ENCODE data around the gene MYO9A. TPM values are rescaled to one million over a fixed set of nuclear protein-coding genes. Genes with fewer than 3 reads are reported as not detected.

MYO9A gene
- total RNA-seq, 1 experiment from 2014 or later = 13.6 TPM

DNA sequence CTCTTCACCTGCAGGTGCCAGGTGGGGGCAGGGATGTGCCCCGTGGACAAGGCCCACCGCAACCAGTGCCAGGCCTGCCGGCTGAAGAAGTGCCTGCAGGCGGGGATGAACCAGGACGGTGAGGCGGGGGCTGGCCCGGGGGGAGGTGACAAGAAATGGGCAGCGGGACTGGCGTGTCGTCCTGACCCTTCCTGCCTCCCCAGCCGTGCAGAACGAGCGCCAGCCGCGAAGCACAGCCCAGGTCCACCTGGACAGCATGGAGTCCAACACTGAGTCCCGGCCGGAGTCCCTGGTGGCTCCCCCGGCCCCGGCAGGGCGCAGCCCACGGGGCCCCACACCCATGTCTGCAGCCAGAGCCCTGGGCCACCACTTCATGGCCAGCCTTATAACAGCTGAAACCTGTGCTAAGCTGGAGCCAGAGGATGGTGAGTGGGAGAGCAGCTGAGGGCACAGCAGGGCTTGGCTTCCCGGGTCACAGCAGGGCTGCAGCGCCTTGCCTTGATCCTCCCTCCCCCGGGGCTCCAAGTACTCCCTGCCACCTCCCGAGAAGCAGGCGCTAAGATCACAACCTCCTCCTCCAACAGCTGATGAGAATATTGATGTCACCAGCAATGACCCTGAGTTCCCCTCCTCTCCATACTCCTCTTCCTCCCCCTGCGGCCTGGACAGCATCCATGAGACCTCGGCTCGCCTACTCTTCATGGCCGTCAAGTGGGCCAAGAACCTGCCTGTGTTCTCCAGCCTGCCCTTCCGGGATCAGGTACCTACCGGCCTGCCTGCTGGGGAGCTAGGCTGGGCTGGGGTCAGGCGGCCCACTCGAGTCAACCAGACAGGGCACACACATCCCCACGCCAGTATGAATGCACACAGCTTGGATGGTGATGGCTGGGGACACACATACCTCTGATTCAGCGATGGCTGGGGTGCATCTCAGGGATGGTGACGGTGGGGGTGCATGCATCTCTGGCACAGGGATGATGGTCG, 305.9 kb downstream of the MYO9A start:
- in situ Hi-C loops (cut with HindIII; ENCODE audit: low pct_unique_long_range_greater_than_20kb, low sequenced_read_pairs) = no loop called here
- DNase-seq (ENCODE audit: low read depth, low spot score) = no peak

DNA sequence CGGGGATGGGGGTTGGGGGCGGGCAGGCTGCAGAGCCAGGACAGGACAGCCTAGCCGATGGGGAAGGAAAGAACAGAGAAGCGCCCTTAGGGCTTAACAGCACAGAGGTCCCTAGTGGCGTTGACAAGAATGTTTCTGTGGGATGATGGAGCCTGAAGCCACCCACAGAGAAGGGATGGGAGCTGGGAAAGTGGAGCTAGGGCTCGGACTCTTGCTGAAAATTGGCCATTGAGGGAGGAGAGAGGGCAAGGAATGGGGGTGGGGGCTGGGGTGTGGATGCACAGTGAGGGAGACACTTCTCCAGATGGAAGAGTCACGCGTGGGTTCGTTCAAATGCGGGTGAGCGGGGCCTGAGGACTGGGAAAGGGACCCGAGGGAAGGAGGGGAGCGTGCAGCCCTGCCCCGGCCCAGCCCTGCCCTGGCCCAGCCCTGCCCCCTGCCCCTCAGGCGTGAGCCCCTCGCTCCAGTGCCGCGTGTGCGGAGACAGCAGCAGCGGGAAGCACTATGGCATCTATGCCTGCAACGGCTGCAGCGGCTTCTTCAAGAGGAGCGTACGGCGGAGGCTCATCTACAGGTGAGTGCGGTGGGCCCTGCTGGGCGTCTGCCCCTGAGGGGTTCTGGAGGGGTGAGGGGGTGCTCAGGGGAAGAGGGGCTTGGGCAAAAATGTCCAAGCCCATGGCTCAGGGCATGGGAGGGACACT, 306.8 kb downstream of the MYO9A start:
- no peak for DNase-seq (ENCODE audit: low read depth, low spot score)
- in situ Hi-C loops (cut with HindIII; ENCODE audit: low pct_unique_long_range_greater_than_20kb, low sequenced_read_pairs) = no loop called here

DNA sequence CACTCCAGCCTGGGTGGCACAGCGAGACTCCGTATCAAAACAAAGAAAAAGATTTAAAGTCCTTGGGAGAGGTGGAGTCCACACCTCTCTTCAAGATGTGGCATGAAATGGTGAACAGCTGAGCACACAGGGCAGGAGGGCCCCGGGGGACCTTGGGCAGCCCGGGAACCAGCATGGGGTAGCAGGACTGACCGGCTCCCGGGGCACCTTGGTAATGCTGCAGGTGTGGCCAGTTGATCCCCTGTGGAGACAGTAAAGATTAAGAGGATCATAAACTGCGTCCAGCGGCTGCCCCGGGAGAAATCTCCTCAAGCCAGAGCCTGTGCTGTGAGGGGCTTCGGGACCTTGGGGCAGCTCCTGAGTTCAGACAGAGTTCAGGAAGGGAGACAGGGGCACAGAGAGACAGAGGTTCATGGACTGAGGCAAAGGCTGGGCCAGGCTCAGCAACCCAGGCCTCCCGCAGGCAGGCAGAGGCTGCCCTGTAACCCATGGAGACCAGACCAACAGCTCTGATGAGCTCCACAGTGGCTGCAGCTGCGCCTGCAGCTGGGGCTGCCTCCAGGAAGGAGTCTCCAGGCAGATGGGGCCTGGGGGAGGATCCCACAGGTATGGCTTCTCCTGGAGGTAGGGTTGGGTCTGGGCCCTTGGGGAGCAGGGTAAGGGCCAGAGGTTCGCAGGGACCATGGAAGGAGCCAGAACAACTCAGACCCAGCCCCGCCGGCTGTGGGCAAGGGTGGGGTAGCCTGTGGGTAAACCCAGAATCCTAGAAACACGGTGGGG, 307.5 kb downstream of the MYO9A start, which contains the start of gene NR2E3:
NR2E3 (plus strand) TSS at position 299 of the 780 bp plus-strand sequence; CDS start at position 489, 190 bp downstream.
- DNase-seq (ENCODE audit: low read depth, low spot score) = no peak
- in situ Hi-C loops (cut with HindIII; ENCODE audit: low pct_unique_long_range_greater_than_20kb, low sequenced_read_pairs) = no loop called here

DNA sequence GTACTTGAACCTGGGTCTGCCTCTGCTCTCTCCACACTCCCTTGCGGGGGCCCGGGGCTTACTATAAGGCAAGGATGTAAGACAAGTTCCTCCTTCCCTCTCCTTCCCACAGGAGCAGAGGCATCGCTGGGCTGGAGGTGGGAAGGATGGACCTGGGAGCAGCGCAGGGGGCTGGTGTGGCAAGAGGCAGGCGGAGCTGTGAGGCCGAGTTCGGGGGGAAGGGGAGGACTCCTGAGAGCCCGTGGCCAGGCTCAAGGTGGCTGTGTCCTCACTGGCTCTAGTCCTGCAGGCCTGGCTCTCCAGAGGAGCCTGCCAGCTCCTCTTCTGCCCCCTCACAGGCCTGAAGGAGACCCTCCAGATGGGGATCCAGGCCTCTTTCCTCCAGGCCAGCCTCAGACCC, 308.6 kb downstream of the MYO9A start:
- no peak for DNase-seq (ENCODE audit: low read depth, low spot score)
- in situ Hi-C loops (cut with HindIII; ENCODE audit: low pct_unique_long_range_greater_than_20kb, low sequenced_read_pairs) = no loop called here

DNA sequence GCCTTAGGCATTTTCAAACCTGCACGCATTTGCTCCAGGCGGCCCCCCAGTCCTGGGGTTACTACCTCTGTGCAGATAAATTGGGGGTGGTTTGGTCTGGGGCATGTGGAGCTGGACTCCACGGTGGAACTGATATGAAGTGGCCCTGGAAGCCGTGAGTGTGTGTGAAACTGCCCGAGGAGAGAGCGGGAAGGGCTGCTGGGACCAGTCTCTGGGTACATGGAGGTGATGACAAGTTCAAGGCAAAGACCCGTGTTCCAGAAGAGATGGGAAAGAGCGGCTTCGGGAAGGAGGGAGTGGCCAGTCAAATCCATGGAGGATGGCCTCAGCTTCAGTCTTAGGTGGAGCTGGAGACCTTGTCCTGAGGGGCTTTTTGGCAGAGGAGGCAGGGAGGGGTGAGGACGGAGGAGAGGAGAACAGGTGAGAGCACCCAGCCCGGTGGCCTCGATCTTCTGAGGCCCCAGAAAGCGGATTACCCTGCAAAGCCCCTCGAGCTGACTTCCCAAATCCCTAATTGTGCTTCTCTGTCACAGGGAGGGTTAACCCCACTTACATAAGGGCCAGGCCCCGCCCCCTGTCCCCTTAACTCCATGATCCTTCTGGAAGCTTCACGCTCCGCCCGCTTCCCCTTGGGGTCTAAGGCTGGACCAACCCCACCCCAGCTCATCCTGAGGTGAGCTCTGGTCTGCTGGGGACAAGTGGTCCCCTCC, 309.5 kb downstream of the MYO9A start:
- in situ Hi-C loops (cut with HindIII; ENCODE audit: low pct_unique_long_range_greater_than_20kb, low sequenced_read_pairs) = no loop called here
- no peak for DNase-seq (ENCODE audit: low read depth, low spot score)

DNA sequence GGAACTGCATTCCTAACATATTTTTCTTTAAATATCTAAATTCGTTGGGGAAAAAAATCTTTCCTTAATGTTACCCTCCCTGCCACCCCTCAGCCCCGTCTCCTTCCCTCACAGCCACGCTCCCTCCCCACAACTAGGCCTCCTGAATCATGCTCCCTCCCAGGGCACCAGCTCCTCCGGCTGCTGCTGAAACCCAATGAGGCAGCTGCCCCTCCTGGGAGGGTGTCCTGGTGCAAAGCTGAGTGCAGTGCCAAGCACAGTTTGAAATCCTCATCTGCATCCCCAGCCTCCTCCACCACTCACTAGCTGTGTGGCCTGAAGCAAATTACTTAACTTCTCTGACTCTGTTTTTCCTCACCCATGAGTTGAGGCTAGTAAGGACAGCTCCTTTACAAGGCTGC, 310.3 kb downstream of the MYO9A start:
- in situ Hi-C loops (cut with HindIII; ENCODE audit: low pct_unique_long_range_greater_than_20kb, low sequenced_read_pairs) = no loop called here
- no peak for DNase-seq (ENCODE audit: low read depth, low spot score)

DNA sequence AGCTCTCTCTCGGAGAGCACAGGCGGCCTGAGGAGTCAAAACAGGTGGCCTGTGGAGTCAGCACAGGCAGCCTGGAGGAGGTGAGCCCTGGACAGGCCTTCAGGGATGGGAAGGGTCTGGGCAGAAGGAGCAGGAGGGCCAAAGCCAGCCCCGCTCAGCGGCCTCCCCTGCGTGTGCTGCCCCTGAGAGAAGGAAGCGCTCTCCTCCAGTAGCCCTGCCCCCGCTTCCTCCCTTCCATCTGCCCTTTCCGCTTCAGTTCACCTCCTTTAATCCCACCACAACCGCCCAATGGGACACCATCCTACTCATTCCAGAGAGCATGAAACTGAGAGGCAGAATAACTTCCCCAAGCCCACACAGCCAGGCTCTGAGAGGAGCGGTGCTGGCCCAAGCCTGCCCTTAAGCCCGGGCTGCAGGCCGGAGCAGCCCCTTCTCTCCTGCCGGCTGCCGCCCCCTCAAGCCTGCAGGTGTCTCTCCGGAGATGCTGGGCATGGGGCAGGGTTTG, 310.8 kb downstream of the MYO9A start:
- no peak for DNase-seq (ENCODE audit: low read depth, low spot score)
- in situ Hi-C loops (cut with HindIII; ENCODE audit: low pct_unique_long_range_greater_than_20kb, low sequenced_read_pairs) = no loop called here

DNA sequence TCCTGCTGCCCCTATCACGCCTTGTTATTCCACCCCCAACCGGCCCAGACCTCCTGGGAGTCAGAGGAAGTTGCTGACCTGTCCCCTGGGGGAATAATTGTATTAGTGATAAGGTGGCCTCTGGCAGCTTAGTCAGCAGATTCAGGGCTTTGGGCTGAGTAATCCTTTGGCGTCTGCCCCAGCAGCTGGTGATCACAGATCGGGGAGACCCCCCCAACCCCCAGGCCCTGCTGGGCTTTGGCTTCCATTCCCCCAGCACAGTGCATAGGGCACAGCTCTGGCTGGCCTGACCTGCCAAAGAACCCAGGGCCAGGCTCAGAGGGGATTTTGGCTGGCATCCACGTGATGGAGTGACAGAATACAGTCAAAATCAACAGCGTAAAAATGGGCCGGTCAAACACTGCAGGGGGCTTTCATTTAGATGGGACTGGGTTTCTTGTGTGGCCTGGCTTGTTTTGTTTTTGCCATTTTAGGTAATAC, 311.5 kb downstream of the MYO9A start:
- in situ Hi-C loops (cut with HindIII; ENCODE audit: low pct_unique_long_range_greater_than_20kb, low sequenced_read_pairs) = no loop called here
- peak; percentile 8 for DNase-seq (ENCODE audit: low read depth, low spot score)

DNA sequence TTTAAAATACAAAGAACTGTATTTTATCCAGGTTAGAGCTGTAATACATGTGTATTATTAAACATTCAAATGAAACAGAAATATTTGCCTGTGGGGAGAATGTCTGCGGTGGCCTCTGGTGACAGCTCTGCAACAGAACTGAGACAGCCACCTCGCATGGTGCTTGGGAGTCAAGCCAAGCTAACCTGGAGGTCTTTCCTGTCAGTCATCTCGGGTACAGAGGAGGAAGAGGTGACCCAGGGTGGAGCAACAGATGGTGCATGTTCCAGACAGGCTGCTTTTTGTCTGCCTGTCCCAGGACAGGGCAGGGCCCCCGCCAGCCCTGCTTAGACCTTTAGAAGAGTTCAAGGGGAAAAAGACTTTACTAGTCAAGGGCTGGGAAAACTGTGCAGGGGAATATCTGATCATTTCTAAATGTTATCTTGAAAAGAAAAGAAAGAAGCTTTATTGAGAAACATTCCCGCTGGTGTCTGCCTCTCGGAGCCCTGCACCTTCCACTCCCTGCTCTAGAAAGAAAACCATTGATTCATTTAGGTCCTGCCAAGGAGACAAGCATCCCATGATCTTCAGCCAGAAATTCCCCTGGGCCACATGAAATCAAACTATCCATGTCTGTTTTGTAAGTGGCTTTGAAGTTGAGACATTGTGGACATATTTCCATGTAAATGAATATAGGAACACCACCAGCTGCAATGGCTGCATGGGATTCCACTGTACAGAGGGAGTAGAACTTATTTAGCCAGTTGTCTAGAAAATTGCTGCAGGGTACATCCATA, 313.1 kb downstream of the MYO9A start:
- in situ Hi-C loops (cut with HindIII; ENCODE audit: low pct_unique_long_range_greater_than_20kb, low sequenced_read_pairs) = no loop called here
- peak; percentile 97 for DNase-seq (ENCODE audit: low read depth, low spot score)

DNA sequence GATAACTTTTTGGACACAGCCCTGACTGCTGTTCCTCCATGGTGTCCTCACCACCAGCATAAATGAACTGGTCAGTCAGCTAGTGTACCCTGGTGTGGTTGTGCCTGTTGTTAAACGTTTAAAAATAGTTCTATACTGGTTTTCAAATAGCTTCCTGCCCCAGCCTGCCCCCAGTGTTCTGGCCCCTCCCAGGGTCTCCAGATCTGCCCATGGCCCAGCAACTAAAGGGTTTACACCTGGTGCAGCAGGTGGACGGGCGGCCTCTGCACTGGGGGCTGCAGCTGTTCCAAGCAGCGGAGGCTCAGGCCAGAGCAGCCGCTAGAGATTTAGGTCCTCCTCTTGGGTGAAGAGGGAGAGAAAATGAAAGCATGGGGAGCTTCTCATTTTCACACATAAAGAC, 313.7 kb downstream of the MYO9A start:
- in situ Hi-C loops (cut with HindIII; ENCODE audit: low pct_unique_long_range_greater_than_20kb, low sequenced_read_pairs) = no loop called here
- no peak for DNase-seq (ENCODE audit: low read depth, low spot score)

DNA sequence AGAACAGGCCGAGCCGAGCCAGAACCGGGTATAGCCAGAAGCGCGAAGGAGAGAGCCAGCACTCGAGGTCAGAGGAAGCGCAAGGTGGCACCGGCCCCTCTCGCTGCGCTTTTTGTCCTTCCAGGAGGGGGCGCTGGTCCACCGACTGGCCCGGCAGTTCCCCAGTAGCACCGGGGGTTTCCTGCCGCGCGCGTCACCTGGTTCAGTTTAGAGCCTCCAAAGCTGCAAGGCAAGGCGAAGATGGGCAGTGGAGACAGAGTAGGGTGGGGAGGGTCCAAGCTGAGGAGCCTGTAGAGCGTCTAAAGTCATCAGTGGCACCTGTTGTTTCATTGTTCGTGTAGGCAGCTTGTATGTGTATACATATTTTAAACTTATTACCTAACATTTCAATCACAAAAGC, 315.2 kb downstream of the MYO9A start:
- in situ Hi-C loops (cut with HindIII; ENCODE audit: low pct_unique_long_range_greater_than_20kb, low sequenced_read_pairs) = no loop called here
- DNase-seq (ENCODE audit: low read depth, low spot score) = no peak

DNA sequence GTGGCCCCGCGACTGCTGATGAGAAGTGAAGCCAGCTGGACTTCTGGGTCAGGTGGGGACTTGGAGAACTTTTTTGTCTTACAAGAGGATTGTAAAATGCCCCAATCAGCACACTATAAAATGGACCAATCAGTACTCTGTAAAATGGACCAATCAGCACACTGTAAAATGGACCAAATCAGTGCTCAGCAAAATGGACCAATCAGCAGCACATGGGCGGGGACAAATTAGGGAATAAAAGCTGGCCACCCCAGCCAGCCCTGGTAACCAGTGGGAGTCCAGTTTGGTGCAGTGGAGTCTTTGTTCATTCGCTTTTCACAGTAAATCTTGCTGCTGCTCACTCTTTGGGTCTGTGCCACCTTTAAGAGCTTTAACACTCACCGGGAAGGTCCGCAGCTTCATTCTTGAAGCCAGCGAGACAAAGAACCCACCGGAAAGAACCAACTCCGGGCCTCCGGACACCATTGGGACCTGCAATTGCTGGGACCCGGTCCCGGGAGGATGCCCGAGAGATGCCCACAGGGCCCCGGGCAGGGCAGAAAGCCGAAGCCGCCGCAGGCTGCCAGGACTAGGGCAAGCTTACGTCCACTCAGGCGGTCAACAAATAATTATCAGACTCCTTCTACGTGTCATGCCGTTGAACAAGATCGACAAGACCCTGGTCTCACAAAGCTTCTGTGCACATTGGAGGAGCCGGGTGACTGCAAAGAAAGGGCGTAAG, 315.9 kb downstream of the MYO9A start:
- no peak for DNase-seq (ENCODE audit: low read depth, low spot score)
- in situ Hi-C loops (cut with HindIII; ENCODE audit: low pct_unique_long_range_greater_than_20kb, low sequenced_read_pairs) = no loop called here

DNA sequence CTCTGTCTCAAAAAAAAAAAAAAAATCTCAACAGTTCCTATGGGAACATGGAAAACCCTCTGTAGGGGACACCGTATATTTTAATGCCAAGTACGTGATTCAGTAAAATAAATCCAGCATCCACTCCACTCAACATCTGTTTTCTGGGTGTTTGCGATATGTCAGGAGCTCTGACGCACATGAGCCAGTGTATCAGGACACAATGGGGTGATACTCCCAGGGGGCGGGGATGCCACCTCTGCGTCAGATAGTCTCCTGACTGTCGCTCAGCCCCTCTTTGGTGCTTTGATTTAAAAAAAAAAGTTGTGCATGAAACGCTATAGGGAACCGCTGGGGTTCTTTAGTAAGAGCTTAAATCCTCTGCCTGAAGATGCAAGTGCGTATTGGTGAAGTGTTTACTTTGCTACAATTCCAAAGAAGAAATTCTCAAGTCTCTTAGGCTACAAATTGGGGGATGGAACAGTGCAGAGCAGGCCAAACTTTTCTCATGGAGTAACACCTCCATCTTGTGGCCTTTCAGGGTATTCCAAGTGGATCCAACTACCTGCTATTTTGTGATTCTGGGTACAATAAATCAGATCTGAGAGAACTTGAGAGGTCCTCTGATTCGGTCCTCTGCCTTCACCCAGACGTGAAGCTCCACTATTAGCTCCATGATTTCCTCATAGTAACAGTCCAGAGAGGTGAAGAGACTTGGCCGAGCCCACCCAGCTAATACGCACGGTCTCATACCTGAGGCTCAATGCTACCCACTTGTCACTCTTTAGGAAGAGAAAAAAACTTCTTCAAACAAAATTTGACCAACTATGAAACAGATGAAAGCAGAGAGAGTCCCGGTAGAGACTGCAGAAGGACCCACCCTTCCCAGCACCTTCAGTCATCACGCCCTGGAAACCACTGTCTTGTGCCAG, 316.9 kb downstream of the MYO9A start:
- peak; percentile 76 for DNase-seq (ENCODE audit: low read depth, low spot score)
- in situ Hi-C loops (cut with HindIII; ENCODE audit: low pct_unique_long_range_greater_than_20kb, low sequenced_read_pairs) = no loop called here

DNA sequence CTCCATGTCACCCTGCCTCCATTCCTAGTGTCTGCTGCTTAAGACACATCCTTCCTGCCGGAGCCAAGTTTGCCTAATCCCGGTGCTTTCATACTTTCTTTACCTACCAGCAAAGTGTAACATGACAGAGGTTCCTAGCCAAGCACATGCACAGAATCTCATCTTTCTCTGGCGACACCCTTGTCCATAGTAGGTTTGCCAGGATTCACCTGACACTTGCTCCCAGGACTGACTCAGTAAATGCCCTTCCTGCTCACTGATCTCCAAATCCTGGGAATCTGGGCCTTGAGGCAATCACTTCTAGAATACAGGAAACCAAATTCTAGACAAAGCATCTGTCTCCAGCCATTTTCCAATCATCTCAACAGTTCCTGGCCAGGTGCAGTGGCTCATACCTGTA, 317.8 kb downstream of the MYO9A start:
- in situ Hi-C loops (cut with HindIII; ENCODE audit: low pct_unique_long_range_greater_than_20kb, low sequenced_read_pairs) = no loop called here
- no peak for DNase-seq (ENCODE audit: low read depth, low spot score)

DNA sequence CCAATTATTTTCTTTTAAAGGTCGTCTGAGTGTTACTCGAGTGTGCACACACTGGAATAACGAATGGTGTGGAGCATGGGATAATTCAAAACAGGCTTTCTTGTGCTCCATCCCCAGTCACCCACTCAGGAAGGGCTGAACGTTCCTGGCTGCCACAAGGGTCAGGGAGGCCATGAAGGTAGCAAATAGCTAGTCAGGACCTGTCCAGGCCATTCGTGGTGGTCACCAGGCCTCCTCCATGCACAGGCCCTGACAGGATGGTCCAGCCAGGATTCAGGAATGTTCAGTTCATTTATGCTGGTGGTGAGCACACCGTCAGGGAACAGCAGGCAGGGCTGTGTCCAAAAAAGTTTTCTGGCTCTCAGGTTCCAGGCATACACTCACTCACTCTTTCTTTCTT, 319.3 kb downstream of the MYO9A start:
- in situ Hi-C loops (cut with HindIII; ENCODE audit: low pct_unique_long_range_greater_than_20kb, low sequenced_read_pairs) = no loop called here
- no peak for DNase-seq (ENCODE audit: low read depth, low spot score)
